A549 (cell line): ENCODE measurements around the gene GPATCH8. TPM values are rescaled to one million over a fixed set of nuclear protein-coding genes. Genes with fewer than 3 reads are reported as not detected.

Experiments
- ATOH8 ChIP-seq: fragments of 250-450 bp; sonication (Bioruptor Pico); IDR thresholded peaks from 2 replicates; pipeline ENCODE4 v1.5.0; 2020; ENCODE audit warnings: low read depth, mild to moderate bottlenecking, moderate library complexity
- BHLHE40 ChIP-seq: IDR thresholded peaks from 2 replicates; pipeline ENCODE4 v1.6.1; 2012; ENCODE audit warnings: low read depth, low read length, inconsistent platforms
- CBX8 ChIP-seq: fragments of 200-600 bp; sonication (generic); IDR thresholded peaks from 2 replicates; pipeline ENCODE4 v1.6.1; 2016
- CEBPB ChIP-seq, 2 experiments: fragments of >200 bp in 1 of 2; sonication (Bioruptor Twin) in 1 of 2; formaldehyde crosslinking in 1 of 2; IDR thresholded peaks; 2 replicates each; pipeline ENCODE4 v1.6.1; 2012 to 2016
- CHD2 ChIP-seq: fragments of 150-350 bp; IDR thresholded peaks from 2 replicates; pipeline ENCODE4 v1.6.1; 2014; ENCODE audit warnings: low read length; ENCODE audit not compliant: partially characterized antibody
- CHD4 ChIP-seq: fragments of 200-600 bp; sonication (generic); IDR thresholded peaks from 2 replicates; pipeline ENCODE4 v1.6.1; 2016; ENCODE audit warnings: antibody characterized with exemption, mild to moderate bottlenecking, borderline replicate concordance
- CTCF ChIP-seq: fragments of >200 bp; sonication (Bioruptor Twin); formaldehyde crosslinking; IDR thresholded peaks from 3 replicates; pipeline ENCODE4 v1.5.1; 2016
- E2F6 ChIP-seq: IDR thresholded peaks from 2 replicates; pipeline ENCODE4 v1.6.1; 2012; ENCODE audit warnings: low read depth, borderline replicate concordance
- EHF ChIP-seq: fragments of 250-450 bp; sonication (Bioruptor Pico); IDR thresholded peaks from 2 replicates; pipeline ENCODE4 v1.5.0; 2020; ENCODE audit warnings: mild to moderate bottlenecking
- EP300 ChIP-seq, 2 experiments: fragments of >200 bp; sonication (Bioruptor Twin); formaldehyde crosslinking; IDR thresholded peaks; 2 replicates in 1 of 2; 3 replicates in 1 of 2; pipeline ENCODE4 v1.6.1; 2016 to 2017
- ESRRA ChIP-seq: fragments of 150-350 bp; IDR thresholded peaks from 2 replicates; pipeline ENCODE4 v1.6.1; 2014; ENCODE audit warnings: mild to moderate bottlenecking, low read length, borderline replicate concordance
- FOSL2 ChIP-seq, 2 experiments: fragments of 450-650 bp in 1 of 2; fragments of >200 bp in 1 of 2; sonication (Bioruptor Twin) in 1 of 2; formaldehyde crosslinking; IDR thresholded peaks; 2 replicates each; pipeline versions ENCODE4 v1.5.0 to v1.6.1; 2016 to 2020; ENCODE audit warnings: mild to moderate bottlenecking in 1 of 2, moderate library complexity in 1 of 2
- HES2 ChIP-seq: fragments of >200 bp; sonication (Bioruptor Twin); formaldehyde crosslinking; IDR thresholded peaks from 2 replicates; pipeline ENCODE4 v1.6.1; 2016
- HMGXB4 ChIP-seq: fragments of 250-450 bp; sonication (Bioruptor Pico); IDR thresholded peaks from 2 replicates; pipeline ENCODE4 v1.5.0; 2021; ENCODE audit warnings: mild to moderate bottlenecking, moderate library complexity, borderline replicate concordance
- HOXB5 ChIP-seq: fragments of 250-450 bp; sonication (Bioruptor Pico); IDR thresholded peaks from 2 replicates; pipeline ENCODE4 v1.5.0; 2020; ENCODE audit warnings: mild to moderate bottlenecking, moderate library complexity
- JUN ChIP-seq, 2 experiments: fragments of >200 bp; sonication (Bioruptor Twin); formaldehyde crosslinking; IDR thresholded peaks; 2 replicates in 1 of 2; 3 replicates in 1 of 2; pipeline ENCODE4 v1.6.1; 2016 to 2017
- MAZ ChIP-seq: fragments of 150-350 bp; IDR thresholded peaks from 2 replicates; pipeline ENCODE4 v1.6.1; 2014; ENCODE audit warnings: antibody characterized with exemption, low read depth, low read length, borderline replicate concordance
- MYC ChIP-seq: IDR thresholded peaks from 2 replicates; pipeline ENCODE4 v1.6.1; 2012; ENCODE audit warnings: mild to moderate bottlenecking, inconsistent platforms, low read length, improper control_type of control experiment, borderline replicate concordance
- NPAS2 ChIP-seq: fragments of 250-450 bp; sonication (Bioruptor Pico); IDR thresholded peaks from 2 replicates; pipeline ENCODE4 v1.8.0; 2022; ENCODE audit warnings: mild to moderate bottlenecking, moderate library complexity, borderline replicate concordance
- NR3C1 ChIP-seq: fragments of >200 bp; sonication (Bioruptor Twin); formaldehyde crosslinking; IDR thresholded peaks from 3 replicates; pipeline ENCODE4 v1.6.1; 2017
- POLR2A ChIP-seq: IDR thresholded peaks from 2 replicates; pipeline ENCODE4 v1.6.1; 2012; ENCODE audit warnings: mild to moderate bottlenecking, low read length
- RAD21 ChIP-seq, 2 experiments: fragments of >200 bp in 1 of 2; sonication (Bioruptor Twin) in 1 of 2; formaldehyde crosslinking in 1 of 2; IDR thresholded peaks in 1 of 2; conservative IDR thresholded peaks in 1 of 2; 2 replicates in 1 of 2; 3 replicates in 1 of 2; pipeline ENCODE4 v1.6.1; 2012 to 2018; ENCODE audit warnings: inconsistent platforms in 1 of 2
- SMC3 ChIP-seq: fragments of >200 bp; sonication (Bioruptor Twin); formaldehyde crosslinking; IDR thresholded peaks from 3 replicates; pipeline ENCODE4 v1.6.1; 2018; ENCODE audit warnings: inconsistent platforms
- SREBF2 ChIP-seq: fragments of 450-650 bp; IDR thresholded peaks from 2 replicates; pipeline ENCODE4 v1.6.1; 2014; ENCODE audit warnings: mild to moderate bottlenecking, moderate library complexity
- TFCP2L1 ChIP-seq: fragments of 250-450 bp; sonication (Bioruptor Pico); IDR thresholded peaks from 2 replicates; pipeline ENCODE4 v1.5.0; 2021; ENCODE audit warnings: mild to moderate bottlenecking
- TP53 ChIP-seq: fragments of 250-450 bp; sonication (Bioruptor Pico); IDR thresholded peaks from 2 replicates; pipeline ENCODE4 v1.5.0; 2021; ENCODE audit warnings: mild to moderate bottlenecking, moderate library complexity
- ZC3H11A ChIP-seq: fragments of 450-650 bp; IDR thresholded peaks from 2 replicates; pipeline ENCODE4 v1.6.1; 2014; ENCODE audit warnings: antibody characterized with exemption, mild to moderate bottlenecking
- ZFP36 ChIP-seq: fragments of 450-650 bp; IDR thresholded peaks from 2 replicates; pipeline ENCODE4 v1.6.1; 2014; ENCODE audit warnings: borderline replicate concordance; ENCODE audit not compliant: partially characterized antibody
- ZNF302 ChIP-seq: fragments of 250-450 bp; sonication (Bioruptor Pico); IDR thresholded peaks from 2 replicates; pipeline ENCODE4 v1.9.0; 2021; ENCODE audit warnings: inconsistent platforms, mild to moderate bottlenecking, moderate library complexity
- polyA plus RNA-seq, 4 experiments: library from polyadenylated mRNA; depleted of rRNA in 3 of 4; stranded (reverse); fragments of >200 nt; fragmentation: RNase III in 1 of 4; extraction: RNeasy Plus Mini Kit Qiagen cat#74134 plus additional on column Dnase treatment in 1 of 4; gene quantifications; 2 replicates in 3 of 4; 3 replicates in 1 of 4; pipeline ENCODE4 v1.2.3, GENCODE V29; 2011 to 2017

The GPATCH8 gene
- polyA plus RNA-seq, 2 of the 4 experiments (the other 2 are of a cell fraction) = 21.7 to 27.3 TPM

- TF ChIP-seq CTCF (no peak), FOSL2 (IDR thresholded peaks at IDR 0.05) (peak; percentile 72), FOSL2 (CRISPR knock-in tag; IDR thresholded peaks at IDR 0.05) (peak; percentile 92), POLR2A (no peak), NR3C1 (no peak), TP53 (no peak), ZC3H11A (no peak), SMC3 (peak; percentile 26), MAZ (no peak), EHF (CRISPR knock-in tag) (no peak), HOXB5 (CRISPR knock-in tag) (no peak), ZNF302 (CRISPR knock-in tag) (no peak), EP300 (IDR thresholded peaks at IDR 0.05) (peak; percentile 51 to 81; a peak in 4 of 5 replicates), ESRRA (no peak), HES2 (no peak), NPAS2 (CRISPR knock-in tag) (no peak), SREBF2 (no peak), HMGXB4 (CRISPR knock-in tag) (no peak), CEBPB (IDR thresholded peaks at IDR 0.05) (peak in 1 of 2 experiments; percentile 49; a peak in 1 of 4 replicates), TFCP2L1 (CRISPR knock-in tag) (no peak), CHD4 (no peak; the same call in 1 of the 2 replicates), MYC (no peak), BHLHE40 (peak; percentile 83), RAD21 (conservative IDR thresholded peaks at IDR 0.05 in 1 of 2, IDR thresholded peaks at IDR 0.05 in 1 of 2) (peak; percentile 46 to 47; a peak in 4 of 5 replicates), ZFP36 (no peak), E2F6 (no peak), CHD2 (peak; percentile 59), JUN (IDR thresholded peaks at IDR 0.05) (peak; percentile 87 to 90; a peak in 4 of 5 replicates), ATOH8 (CRISPR knock-in tag) (no peak; the same call in 1 of the 2 replicates), CBX8 (no peak)
- TF ChIP-seq, all 56 proteins: peak for 12
Measured at GRCh38 chr17:44543213-44543904, 40.2 kb upstream of the GPATCH8 start (continued).
